Activated B cell treated with CpG ODN at 0.5 μM for 24 hours (primary cell): Measurements from ENCODE around the gene SHLD3. TPM values are rescaled to one million over a fixed set of nuclear protein-coding genes. Genes with fewer than 3 reads are reported as not detected.

Experiments
- ATAC-seq: fragments of 200-7000 bp; cut with Tn5 transposase; one replicate; pipeline ENCODE4 v1.10.0; 2021; ENCODE audit warnings: low read depth, mild to moderate bottlenecking, moderate library complexity
- CTCF ChIA-PET: fragments of 350-600 bp; sonication (Branson Sonifier 250); formaldehyde crosslinking; loops from one replicate; lab custom pipeline; 2021; ENCODE audit warnings: antibody characterized with exemption; lab: Charles Lee
- POLR2A ChIA-PET: fragments of 350-600 bp; sonication (Branson Sonifier 250); formaldehyde crosslinking; loops from one replicate; lab custom pipeline; 2021; ENCODE audit warnings: antibody characterized with exemption; lab: Charles Lee
- DNase-seq: peaks from one replicate; pipeline ENCODE4 v3.0.0; 2022
- H3K27ac Mint-ChIP-seq: one replicate; pipeline ENCODE4 v1.8.0; 2020; ENCODE audit warnings: mixed read lengths
- H3K27me3 Mint-ChIP-seq: one replicate; pipeline ENCODE4 v1.8.0; 2021; ENCODE audit warnings: mixed read lengths
- H3K36me3 Mint-ChIP-seq: one replicate; pipeline ENCODE4 v1.8.0; 2021; ENCODE audit warnings: low read depth, mixed read lengths
- H3K4me1 Mint-ChIP-seq: one replicate; pipeline ENCODE4 v1.8.0; 2021; ENCODE audit warnings: mixed read lengths
- H3K4me3 Mint-ChIP-seq: one replicate; pipeline ENCODE4 v1.8.0; 2020; ENCODE audit warnings: mild to moderate bottlenecking, mixed read lengths
- H3K9me3 Mint-ChIP-seq: one replicate; pipeline ENCODE4 v1.8.0; 2020; ENCODE audit warnings: mixed read lengths
- intact Hi-C: fragments of 100-400 bp; cut with micrococcal nuclease; formaldehyde crosslinking; loops from one replicate; pipeline ENCODE4 v1.15.1; 2024
- total RNA-seq: library from RNA; stranded (reverse); gene quantifications from 2 replicates; pipeline ENCODE4 v1.2.3, GENCODE V29; 2022
- TF ChIP-seq, protein P1 (sequence below): fragments of 200-600 bp; IDR thresholded peaks from one replicate; pipeline ENCODE4 v1.8.0; 2022; ENCODE audit warnings: antibody characterized with exemption, mild to moderate bottlenecking

Gene SHLD3
- total RNA-seq, 1 donor from 2014 or later = 6.2 TPM

DNA sequence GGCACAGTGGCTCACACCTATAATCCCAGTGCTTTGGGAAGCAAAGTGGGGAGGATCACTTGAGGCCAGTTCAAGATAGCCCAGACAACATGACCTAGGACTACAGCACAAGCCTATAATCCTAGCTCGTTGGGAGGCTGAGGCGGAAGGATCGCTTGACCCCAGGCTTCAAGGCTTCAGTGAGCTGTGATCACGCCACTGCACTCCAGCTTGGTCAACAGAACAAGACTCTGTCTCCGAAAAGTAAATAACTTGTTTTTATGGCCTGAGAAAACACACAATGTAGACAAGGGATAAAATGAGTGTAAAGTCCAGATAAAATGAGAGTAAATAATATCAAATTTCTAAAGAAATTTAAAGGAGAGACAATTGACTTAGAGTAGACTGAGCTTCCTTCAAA is 26.3 kb downstream of the SHLD3 start:
- no peaks in the 10 kb centered on the region for H3K27me3 Mint-ChIP-seq

DNA sequence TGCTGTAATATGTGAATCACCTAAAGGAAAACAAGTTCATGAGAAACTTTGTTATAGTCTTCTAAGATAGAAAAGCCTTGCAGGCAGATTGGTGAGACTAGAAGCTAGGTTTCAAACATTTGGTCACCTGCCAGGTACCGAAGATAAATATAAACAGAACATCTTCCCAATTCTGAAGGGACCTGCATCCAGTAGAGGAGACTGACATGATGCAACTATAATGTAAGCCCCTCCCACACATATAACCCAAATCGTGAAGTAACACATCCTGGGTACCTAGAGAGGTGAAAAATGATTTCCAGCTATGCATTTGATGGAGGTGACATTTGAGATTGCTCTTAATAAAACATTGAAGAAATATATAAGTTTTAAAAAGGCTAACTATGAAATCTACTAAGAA is 29.9 kb downstream of the SHLD3 start:
- TF ChIP-seq, protein P1, sequence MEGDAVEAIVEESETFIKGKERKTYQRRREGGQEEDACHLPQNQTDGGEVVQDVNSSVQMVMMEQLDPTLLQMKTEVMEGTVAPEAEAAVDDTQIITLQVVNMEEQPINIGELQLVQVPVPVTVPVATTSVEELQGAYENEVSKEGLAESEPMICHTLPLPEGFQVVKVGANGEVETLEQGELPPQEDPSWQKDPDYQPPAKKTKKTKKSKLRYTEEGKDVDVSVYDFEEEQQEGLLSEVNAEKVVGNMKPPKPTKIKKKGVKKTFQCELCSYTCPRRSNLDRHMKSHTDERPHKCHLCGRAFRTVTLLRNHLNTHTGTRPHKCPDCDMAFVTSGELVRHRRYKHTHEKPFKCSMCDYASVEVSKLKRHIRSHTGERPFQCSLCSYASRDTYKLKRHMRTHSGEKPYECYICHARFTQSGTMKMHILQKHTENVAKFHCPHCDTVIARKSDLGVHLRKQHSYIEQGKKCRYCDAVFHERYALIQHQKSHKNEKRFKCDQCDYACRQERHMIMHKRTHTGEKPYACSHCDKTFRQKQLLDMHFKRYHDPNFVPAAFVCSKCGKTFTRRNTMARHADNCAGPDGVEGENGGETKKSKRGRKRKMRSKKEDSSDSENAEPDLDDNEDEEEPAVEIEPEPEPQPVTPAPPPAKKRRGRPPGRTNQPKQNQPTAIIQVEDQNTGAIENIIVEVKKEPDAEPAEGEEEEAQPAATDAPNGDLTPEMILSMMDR = no peak
- Mint-ChIP-seq H3K27me3 (no peaks in the 10 kb centered on the region), H3K4me3 (no peak overlapping the region), H3K27ac (no peak overlapping the region), H3K36me3 (peaks cover 35% of the 10 kb centered on the region), H3K4me1 (no peaks in the 10 kb centered on the region), H3K9me3 (no peaks in the 10 kb centered on the region)
- DNase-seq (no peak), ATAC-seq (no peak)
- intact Hi-C loops = no loop called here
- CTCF ChIA-PET = no interaction called here
- POLR2A ChIA-PET = no interaction called here

More for the DNA sequence above, 26.3 kb downstream of the SHLD3 start:
- Mint-ChIP-seq H3K27ac (no peak overlapping the region), H3K4me3 (no peak overlapping the region), H3K4me1 (no peaks in the 10 kb centered on the region), H3K9me3 (no peaks in the 10 kb centered on the region), H3K36me3 (peaks cover 50% of the 10 kb centered on the region)
- ChIA-PET CTCF (no interaction called here), POLR2A (no interaction called here)
- TF ChIP-seq, protein P1 = no peak
- intact Hi-C loops = no loop called here
- ATAC-seq (no peak), DNase-seq (no peak)

DNA sequence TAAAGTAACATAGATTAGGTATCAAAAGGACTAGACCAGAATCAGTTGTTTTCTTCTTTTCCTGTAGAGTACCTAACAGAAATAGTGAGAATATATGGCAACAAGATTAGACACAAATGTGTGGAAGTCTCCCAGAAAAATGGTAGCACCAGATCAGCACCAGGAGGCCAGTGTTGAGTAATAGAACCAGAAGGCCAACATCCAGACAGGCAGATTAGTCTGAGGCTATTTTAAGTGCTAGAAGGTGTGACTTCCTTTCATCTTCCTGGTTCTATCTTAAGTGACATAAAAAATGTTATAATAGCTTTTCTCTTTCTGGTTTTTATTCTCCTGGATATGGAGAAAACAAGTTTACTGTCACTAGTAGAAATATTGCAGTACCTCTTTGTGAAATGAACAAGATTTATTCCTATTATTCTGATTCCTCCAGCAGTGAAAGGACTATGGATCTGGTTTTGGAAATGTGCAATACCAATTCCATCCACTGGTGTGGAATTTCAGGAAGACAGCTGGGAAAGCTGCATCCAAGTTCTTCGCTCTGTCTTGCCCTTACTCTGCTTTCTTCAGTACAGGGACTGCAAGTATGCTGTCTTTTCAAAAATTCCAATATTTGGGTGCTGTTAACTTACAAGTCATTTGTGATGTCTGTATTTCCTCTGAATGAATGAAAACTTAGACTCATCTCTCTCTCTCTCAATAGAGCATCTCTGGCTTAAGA is 39.1 kb downstream of the SHLD3 start:
- TF ChIP-seq, protein P1 = no peak
- Mint-ChIP-seq H3K4me3 (no peak overlapping the region), H3K27ac (no peak overlapping the region), H3K9me3 (no peaks in the 10 kb centered on the region), H3K4me1 (no peaks in the 10 kb centered on the region), H3K36me3 (peaks cover 40% of the 10 kb centered on the region), H3K27me3 (no peaks in the 10 kb centered on the region)
- DNase-seq (no peak), ATAC-seq (no peak)
- intact Hi-C loops = no loop called here
- CTCF ChIA-PET = no interaction called here
- POLR2A ChIA-PET = no interaction called here

DNA sequence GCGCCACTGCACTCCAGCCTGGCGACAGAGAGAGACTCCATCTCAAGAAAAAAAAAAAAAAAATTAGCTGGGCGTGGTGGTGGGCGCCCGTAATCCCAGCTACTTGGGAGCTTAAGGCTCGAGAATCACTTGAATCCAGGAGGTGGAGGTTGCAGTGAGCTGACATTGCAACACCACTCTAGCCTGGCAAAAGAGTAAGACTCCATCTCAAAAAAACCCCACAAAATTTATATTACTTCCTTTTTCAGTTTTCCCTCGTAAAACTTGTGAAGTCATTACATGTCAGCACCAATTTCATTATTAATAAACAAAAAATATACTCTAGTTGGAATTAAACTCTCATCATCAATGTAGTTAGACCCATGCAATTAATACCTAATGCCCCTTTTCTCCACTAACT is 43.9 kb downstream of the SHLD3 start:
- Mint-ChIP-seq H3K36me3 (peaks cover 53% of the 10 kb centered on the region), H3K4me1 (no peaks in the 10 kb centered on the region), H3K9me3 (no peaks in the 10 kb centered on the region)

DNA sequence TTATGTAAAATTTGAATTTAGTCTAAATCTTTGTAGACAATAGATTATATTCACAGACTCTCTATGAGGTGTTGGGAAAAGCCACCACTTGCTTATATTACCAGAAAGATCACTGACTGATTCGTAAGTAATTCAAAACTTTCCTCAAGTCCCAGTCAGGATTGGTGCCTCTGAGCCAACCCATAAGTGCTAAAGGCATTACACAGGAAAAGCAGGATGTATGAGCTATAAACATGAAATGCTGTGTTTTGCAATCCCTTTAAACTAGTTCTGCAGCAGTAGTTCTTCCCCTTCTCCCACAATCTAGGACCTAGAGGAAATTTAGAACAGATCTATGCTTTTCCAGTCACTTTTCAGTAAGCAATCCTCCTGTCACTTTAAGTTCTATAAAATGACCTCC is 48.0 kb downstream of the SHLD3 start:
- H3K27me3 Mint-ChIP-seq = no peaks in the 10 kb centered on the region
- no peak overlapping the region for H3K27ac Mint-ChIP-seq
- no peaks in the 10 kb centered on the region for H3K9me3 Mint-ChIP-seq
- no peak for ATAC-seq
- TF ChIP-seq, protein P1 = no peak
- POLR2A ChIA-PET = interaction anchor here (0.5 kb wide), 1 partner anchor 573 kb away, joined by 4 read pairs; no protein-coding TSS in a partner anchor
- H3K36me3 Mint-ChIP-seq = peaks cover 68% of the 10 kb centered on the region
- H3K4me1 Mint-ChIP-seq = no peaks in the 10 kb centered on the region
- CTCF ChIA-PET = no interaction called here
- DNase-seq = no peak
- H3K4me3 Mint-ChIP-seq = no peak overlapping the region
- intact Hi-C loops = no loop called here

More for the DNA sequence above, 43.9 kb downstream of the SHLD3 start:
- POLR2A ChIA-PET = no interaction called here
- DNase-seq (no peak), ATAC-seq (no peak)
- H3K4me3 Mint-ChIP-seq = no peak overlapping the region
- H3K27ac Mint-ChIP-seq = no peak overlapping the region
- H3K27me3 Mint-ChIP-seq = no peaks in the 10 kb centered on the region
- TF ChIP-seq, protein P1 = no peak
- intact Hi-C loops = no loop called here
- CTCF ChIA-PET = no interaction called here
